Measurements from ENCODE around the gene CRIP2. TPM values are rescaled to one million over a fixed set of nuclear protein-coding genes. Genes with fewer than 3 reads are reported as not detected.
A peak's percentile ranks its signal among the peaks of the same experiment; 100 is the strongest.

CRIP2 gene
- total and polyA plus RNA-seq, 2 of the 13 experiments (the other 11 are each of a cell fraction or from before 2014, with no cell fraction given), result 31.6 to 37.9 TPM

- TF ChIP-seq TRAFD1 (CRISPR knock-in tag; IDR thresholded peaks at IDR 0.05; ENCODE audit: borderline replicate concordance), result no peak
- TF ChIP-seq SP1 (IDR thresholded peaks at IDR 0.05), result no peak
- TF ChIP-seq SP1 (CRISPR knock-in tag; IDR thresholded peaks at IDR 0.05), result peak; percentile 31; the same call in 1 of the 2 replicates
- peak; percentile 84 for TF ChIP-seq YY1 (IDR thresholded peaks at IDR 0.05; ENCODE audit: insufficient read depth, insufficient replicate concordance, low read depth, low read length)
- TF ChIP-seq SOX13 (IDR thresholded peaks at IDR 0.05), result no peak
- TF ChIP-seq SOX13 (CRISPR knock-in tag; conservative IDR thresholded peaks at IDR 0.05 in 1 of 2, IDR thresholded peaks at IDR 0.05 in 1 of 2), result peak in 1 of 2 experiments; percentile 22; a peak in 1 of 4 replicates
- TF ChIP-seq RXRB (CRISPR knock-in tag; IDR thresholded peaks at IDR 0.05; ENCODE audit: borderline replicate concordance), result peak; percentile 37; the same call in 1 of the 2 replicates
- TF ChIP-seq RBFOX2 (IDR thresholded peaks at IDR 0.05; ENCODE audit: low read depth, low read length), result no peak
- peak; percentile 85 for TF ChIP-seq HOXA3 (CRISPR knock-in tag; IDR thresholded peaks at IDR 0.05)
- no peak for TF ChIP-seq ZNF17 (CRISPR knock-in tag; IDR thresholded peaks at IDR 0.05)
- peak; percentile 28; the same call in 1 of the 2 replicates for TF ChIP-seq HIVEP1 (CRISPR knock-in tag; IDR thresholded peaks at IDR 0.05)
- TF ChIP-seq MAFG (CRISPR knock-in tag; IDR thresholded peaks at IDR 0.05), result no peak
- TF ChIP-seq DMAP1 (CRISPR knock-in tag; IDR thresholded peaks at IDR 0.05), result peak; percentile 36; the same call in 1 of the 2 replicates
- peak; percentile 52; the same call in 1 of the 2 replicates for TF ChIP-seq ZNF800 (CRISPR knock-in tag; IDR thresholded peaks at IDR 0.05)
- TF ChIP-seq ZNF574 (CRISPR knock-in tag; IDR thresholded peaks at IDR 0.05), result peak; percentile 50
- peak; percentile 64; the same call in 1 of the 2 replicates for TF ChIP-seq ZBTB7B (CRISPR knock-in tag; IDR thresholded peaks at IDR 0.05)
- peak; percentile 52; the same call in 1 of the 2 replicates for TF ChIP-seq ZBTB33 (CRISPR knock-in tag; IDR thresholded peaks at IDR 0.05)
- no peak for TF ChIP-seq PRDM4 (CRISPR knock-in tag; IDR thresholded peaks at IDR 0.05; ENCODE audit: borderline replicate concordance)
- TF ChIP-seq GABPB1 (CRISPR knock-in tag; IDR thresholded peaks at IDR 0.05), result peak; percentile 55
Observed at GRCh38 chr14:105485739-105486162, 11.1 kb downstream of the CRIP2 start (continued).

All from HepG2 (cell line).